ENCODE measurements around the gene SAMD15.

SAMD15 gene

GRCh38 chr14:77375164-77375950, 1.8 kb upstream of the SAMD15 start:
- Histone ChIP-seq H2AFZ (ENCODE audit: low read length) (no peak overlapping the region), H3K27ac (ENCODE audit: low read depth, low read length, poor library complexity, severe bottlenecking) (peak overlapping the region; percentile 80), H3F3A (ENCODE audit: insufficient read depth, low read length) (0 out of 2 replicates have a peak, but pooled peaks cover 3% of the 10 kb centered on the region), H3K9me3 (ENCODE audit: low read length) (no peaks in the 10 kb centered on the region), H3K27me3 (ENCODE audit: insufficient read depth, low read length) (no peaks in the 10 kb centered on the region), H3K4me2 (ENCODE audit: low read length) (peak overlapping the region; percentile 73), H3K9me2 (ENCODE audit: low read depth, low read length) (no peaks in the 10 kb centered on the region), H4K20me1 (ENCODE audit: insufficient read depth, low read length) (no peaks in the 10 kb centered on the region), H3K9ac (ENCODE audit: low read length) (peak overlapping the region; percentile 88), H3K4me1 (ENCODE audit: insufficient read depth, low read length, severe bottlenecking) (peaks cover 55% of the 10 kb centered on the region), H3K4me3 (ENCODE audit: low read depth, low read length, poor library complexity, severe bottlenecking) (peak overlapping the region; percentile 82), H3K79me2 (ENCODE audit: insufficient read depth, low read length) (peaks cover 56% of the 10 kb centered on the region), H3K36me3 (ENCODE audit: insufficient read depth, low read length) (peaks cover 8% of the 10 kb centered on the region; the same call in 1 of the 2 replicates)
- no peak for TF ChIP-seq CTCF (IDR thresholded peaks at IDR 0.05; ENCODE audit: low read length)
- TF ChIP-seq EZH2 (IDR thresholded peaks at IDR 0.05; ENCODE audit: borderline replicate concordance, low read length) = no peak

- H2AFZ ChIP-seq (ENCODE audit: low read length) = no peak overlapping the region
- TF ChIP-seq EZH2 (IDR thresholded peaks at IDR 0.05; ENCODE audit: borderline replicate concordance, low read length) (no peak), CTCF (IDR thresholded peaks at IDR 0.05; ENCODE audit: low read length) (no peak)
- H3F3A ChIP-seq (ENCODE audit: insufficient read depth, low read length) = 0 out of 2 replicates have a peak, but pooled peaks cover 3% of the 10 kb centered on the region
- peaks cover 48% of the 10 kb centered on the region for H3K4me1 ChIP-seq (ENCODE audit: insufficient read depth, low read length, severe bottlenecking)
- H3K9ac ChIP-seq (ENCODE audit: low read length) = peak overlapping the region; percentile 88
- H3K9me3 ChIP-seq (ENCODE audit: low read length) = no peaks in the 10 kb centered on the region
- peaks cover 8% of the 10 kb centered on the region; the same call in 1 of the 2 replicates for H3K36me3 ChIP-seq (ENCODE audit: insufficient read depth, low read length)
- H4K20me1 ChIP-seq (ENCODE audit: insufficient read depth, low read length) = no peaks in the 10 kb centered on the region
- H3K79me2 ChIP-seq (ENCODE audit: insufficient read depth, low read length) = peaks cover 48% of the 10 kb centered on the region
- no peaks in the 10 kb centered on the region for H3K27me3 ChIP-seq (ENCODE audit: insufficient read depth, low read length)
- peak overlapping the region; percentile 80 for H3K27ac ChIP-seq (ENCODE audit: low read depth, low read length, poor library complexity, severe bottlenecking)
- peak overlapping the region; percentile 73 for H3K4me2 ChIP-seq (ENCODE audit: low read length)
- H3K9me2 ChIP-seq (ENCODE audit: low read depth, low read length) = no peaks in the 10 kb centered on the region
- peak overlapping the region; percentile 82 for H3K4me3 ChIP-seq (ENCODE audit: low read depth, low read length, poor library complexity, severe bottlenecking)
Observed at GRCh38 chr14:77375973-77376770, 1.0 kb upstream of the SAMD15 start.

DNA sequence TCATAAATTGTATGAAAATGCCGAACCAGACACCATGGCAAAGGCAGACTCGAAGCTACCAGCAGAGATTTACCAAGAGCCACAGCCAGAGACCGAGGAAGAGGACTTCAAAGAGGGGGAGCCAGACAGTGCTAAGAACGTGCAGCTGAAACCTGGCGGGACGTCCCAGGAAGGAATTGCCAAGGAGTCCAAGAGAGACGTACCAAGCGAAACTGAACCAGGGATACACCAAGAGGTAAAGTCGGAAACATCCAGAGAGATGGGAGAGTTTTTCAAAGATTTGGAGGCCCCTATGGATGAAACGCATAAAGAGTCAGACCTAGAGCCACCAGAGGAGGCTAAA, 294 bp downstream of the SAMD15 start:
- Histone ChIP-seq H3K27ac (ENCODE audit: low read depth, low read length, poor library complexity, severe bottlenecking) (no peak overlapping the region), H3K36me3 (ENCODE audit: insufficient read depth, low read length) (peaks cover 8% of the 10 kb centered on the region; the same call in 1 of the 2 replicates), H2AFZ (ENCODE audit: low read length) (peak overlapping the region; percentile 57; the same call in 1 of the 2 replicates), H3K27me3 (ENCODE audit: insufficient read depth, low read length) (no peaks in the 10 kb centered on the region), H3F3A (ENCODE audit: insufficient read depth, low read length) (no peaks in the 10 kb centered on the region), H3K9me2 (ENCODE audit: low read depth, low read length) (no peaks in the 10 kb centered on the region), H3K4me2 (ENCODE audit: low read length) (peak overlapping the region; percentile 73), H3K79me2 (ENCODE audit: insufficient read depth, low read length) (peaks cover 36% of the 10 kb centered on the region), H3K4me3 (ENCODE audit: low read depth, low read length, poor library complexity, severe bottlenecking) (peak overlapping the region; percentile 82), H4K20me1 (ENCODE audit: insufficient read depth, low read length) (no peaks in the 10 kb centered on the region), H3K4me1 (ENCODE audit: insufficient read depth, low read length, severe bottlenecking) (peaks cover 35% of the 10 kb centered on the region), H3K9me3 (ENCODE audit: low read length) (no peaks in the 10 kb centered on the region), H3K9ac (ENCODE audit: low read length) (peak overlapping the region; percentile 88)
- no peak for TF ChIP-seq CTCF (IDR thresholded peaks at IDR 0.05; ENCODE audit: low read length)
- no peak for TF ChIP-seq EZH2 (IDR thresholded peaks at IDR 0.05; ENCODE audit: borderline replicate concordance, low read length)
